ENCODE results near the gene APCDD1.

GRCh38 chr18:10473132-10473531 is 18.7 kb downstream of the APCDD1 start:
- no peak for TF ChIP-seq POLR2A (IDR thresholded peaks at IDR 0.05; ENCODE audit: insufficient read depth in 1 of 2, low read depth in 2 of 2, low read length in 2 of 2)
- TF ChIP-seq NR1H2 (CRISPR knock-in tag; IDR thresholded peaks at IDR 0.05; ENCODE audit: borderline replicate concordance, low read depth), result no peak
- no peak for TF ChIP-seq HOXA7 (CRISPR knock-in tag; IDR thresholded peaks at IDR 0.05)
- TF ChIP-seq TFDP1 (CRISPR knock-in tag; IDR thresholded peaks at IDR 0.05; ENCODE audit: borderline replicate concordance), result no peak
- no peak for TF ChIP-seq CREM (IDR thresholded peaks at IDR 0.05)
- no peak for TF ChIP-seq CREM (CRISPR knock-in tag; IDR thresholded peaks at IDR 0.05)
- no peak for TF ChIP-seq PCBP2 (optimal IDR thresholded peaks at IDR 0.05; ENCODE audit: low read depth, low read length, poor library complexity, severe bottlenecking)
- TF ChIP-seq CTCF (CRISPR knock-in tag; IDR thresholded peaks at IDR 0.05), result no peak
- TF ChIP-seq ZNF350 (CRISPR knock-in tag; IDR thresholded peaks at IDR 0.05; ENCODE audit: borderline replicate concordance, low read depth), result no peak
- no peak for TF ChIP-seq ZNF317 (CRISPR knock-in tag; IDR thresholded peaks at IDR 0.05)
- no peak for TF ChIP-seq CBFB (CRISPR knock-in tag; IDR thresholded peaks at IDR 0.05)
- TF ChIP-seq CEBPB (IDR thresholded peaks at IDR 0.05; ENCODE audit: borderline replicate concordance, low read depth, low read length), result no peak
- TF ChIP-seq ADNP (CRISPR knock-in tag; IDR thresholded peaks at IDR 0.05), result no peak
- no peak for TF ChIP-seq ZNF891 (CRISPR knock-in tag; IDR thresholded peaks at IDR 0.05)

All from HepG2 (cell line).